Astrocyte (in vitro differentiated cells and primary cell): Measurements from ENCODE around the gene PCCA.

Source experiments
- CTCF ChIP-seq: IDR thresholded peaks from 2 replicates; pipeline ENCODE4 v1.5.1; 2011; ENCODE audit warnings: low read depth, mild to moderate bottlenecking, inconsistent platforms, low read length, moderate library complexity; ENCODE audit not compliant: insufficient read depth
- EZH2 ChIP-seq: IDR thresholded peaks from 2 replicates; pipeline ENCODE4 v1.6.1; 2012; ENCODE audit warnings: mild to moderate bottlenecking, low read length, inconsistent platforms; ENCODE audit not compliant: insufficient read depth

DNA sequence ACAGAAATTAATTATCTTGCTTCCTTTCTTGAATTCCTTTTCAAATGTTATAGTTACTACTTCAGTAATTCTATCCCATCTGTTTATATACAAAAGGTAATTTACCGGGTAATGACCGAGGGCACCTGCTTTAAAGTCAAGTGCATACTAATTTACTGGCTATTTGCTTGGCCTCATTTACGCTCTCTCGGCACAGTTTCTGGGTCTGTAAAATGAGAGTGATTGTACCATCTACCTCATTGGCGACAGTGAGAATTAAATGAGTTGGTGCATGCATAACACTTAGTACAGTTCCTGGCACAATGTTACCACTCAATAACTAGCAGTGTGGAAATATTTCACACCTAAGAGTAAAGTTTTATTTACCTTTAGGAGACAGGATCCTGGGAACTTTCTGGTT lies 388.1 kb downstream of the PCCA start:
- TF ChIP-seq CTCF, result no peak
- TF ChIP-seq EZH2, result no peak
